ENCODE data around the gene ERI3.

Gene ERI3

GRCh38 chr1:44261171-44261817 lies 93.8 kb downstream of the ERI3 start:
- no peak for DNase-seq

GRCh38 chr1:44260792-44261170 lies 94.3 kb downstream of the ERI3 start:
- DNase-seq: no peak

GRCh38 chr1:44259090-44259489 lies 96.0 kb downstream of the ERI3 start:
- no peak for DNase-seq

GRCh38 chr1:44256762-44257554 lies 98.1 kb downstream of the ERI3 start:
- no peak for DNase-seq

GRCh38 chr1:44254392-44254910 lies 100.6 kb downstream of the ERI3 start:
- peak; percentile 10 for DNase-seq

GRCh38 chr1:44251989-44252671 lies 102.9 kb downstream of the ERI3 start:
- DNase-seq: no peak

- no peak for DNase-seq
Measured at GRCh38 chr1:44251486-44251885, 103.6 kb downstream of the ERI3 start.

- no peak for DNase-seq
Measured at GRCh38 chr1:44250068-44250781, 104.8 kb downstream of the ERI3 start.

- no peak for DNase-seq
Measured at GRCh38 chr1:44249543-44249942, 105.5 kb downstream of the ERI3 start.

- no peak for DNase-seq
Measured at GRCh38 chr1:44246806-44247205, 108.3 kb downstream of the ERI3 start.

GRCh38 chr1:44244986-44245385 lies 110.1 kb downstream of the ERI3 start:
- DNase-seq: no peak

- no peak for DNase-seq
Measured at GRCh38 chr1:44243782-44244495, 111.1 kb downstream of the ERI3 start.

- DNase-seq: no peak
Measured at GRCh38 chr1:44242746-44243145, 112.3 kb downstream of the ERI3 start.

- DNase-seq: no peak
Measured at GRCh38 chr1:44240802-44241671, 114.0 kb downstream of the ERI3 start.

- no peak for DNase-seq
Measured at GRCh38 chr1:44239961-44240371, 115.1 kb downstream of the ERI3 start.

GRCh38 chr1:44239331-44239960 lies 115.6 kb downstream of the ERI3 start:
- DNase-seq: no peak

GRCh38 chr1:44238660-44239059 lies 116.4 kb downstream of the ERI3 start:
- no peak for DNase-seq

- peak; percentile 58 for DNase-seq
Measured at GRCh38 chr1:44237721-44238457, 117.2 kb downstream of the ERI3 start.

- no peak for DNase-seq
Measured at GRCh38 chr1:44236490-44237272, 118.4 kb downstream of the ERI3 start.

Measured in activated CD4-positive, alpha-beta T cell treated with anti-CD3 and anti-CD28 coated beads, Interleukin-10, Interleukin-2, amounts not matched to agents 100 ng/mL and 50 ng/mL, durations not matched to agents 16 hours and 8 hours (primary cell).